HG03064 (cell line): ENCODE data around the gene HESX1.

Experiments used
- ATAC-seq: cut with Tn5 transposase; IDR thresholded peaks from one replicate; pipeline ENCODE4 v1.9.1; 2021; ENCODE audit warnings: low read depth; ENCODE audit not compliant: unreplicated experiment

Gene HESX1

DNA sequence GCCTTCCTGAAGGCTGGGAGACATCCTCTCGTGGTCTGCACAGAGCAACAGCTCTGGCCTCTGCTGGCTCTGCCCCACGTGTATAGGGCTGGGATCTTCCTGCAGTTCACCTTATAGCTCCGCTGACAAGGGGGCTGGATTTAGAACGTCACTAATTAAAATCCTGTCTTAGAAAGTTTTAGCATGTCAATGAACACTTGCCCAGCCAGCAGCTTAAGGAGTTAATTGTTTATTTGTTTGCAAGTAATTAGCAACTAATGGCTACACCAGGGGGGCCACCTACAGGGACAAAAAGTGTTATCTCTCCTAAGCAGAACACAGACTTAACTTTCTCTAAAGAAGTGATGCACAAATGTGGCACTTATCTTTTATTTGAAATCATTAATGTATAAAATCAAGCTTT lies at the start of gene HESX1:
Gene HESX1, minus strand, starts transcription at position 84 of the 403 bp plus-strand sequence. Its CDS starts 60 bp downstream, at position 24.
- ATAC-seq: no peak

GRCh38 chr3:57244946-57245345 lies 45.2 kb upstream of the HESX1 start:
- no peak for ATAC-seq

- ATAC-seq: no peak
Observed at GRCh38 chr3:57234613-57235575, 35.1 kb upstream of the HESX1 start.

DNA sequence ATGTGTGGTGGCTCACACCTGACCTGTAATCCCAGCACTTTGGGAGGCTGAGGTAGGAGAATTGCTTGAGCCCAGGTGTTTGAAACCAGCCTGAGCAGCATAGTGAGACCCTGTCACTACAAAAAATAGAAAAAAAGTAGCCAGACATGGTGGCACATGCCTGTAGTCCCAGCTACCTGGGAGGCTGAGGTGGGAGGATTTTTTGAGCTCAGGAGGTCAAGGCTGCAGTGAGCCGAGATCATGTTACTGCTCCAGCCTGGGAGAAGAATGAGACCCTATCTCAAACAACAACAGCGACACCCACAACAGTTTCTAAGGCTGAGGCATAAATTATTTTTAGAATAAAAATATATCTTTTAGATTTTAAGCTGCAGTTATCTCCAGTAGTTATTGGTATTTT lies 34.0 kb upstream of the HESX1 start:
- no peak for ATAC-seq

DNA sequence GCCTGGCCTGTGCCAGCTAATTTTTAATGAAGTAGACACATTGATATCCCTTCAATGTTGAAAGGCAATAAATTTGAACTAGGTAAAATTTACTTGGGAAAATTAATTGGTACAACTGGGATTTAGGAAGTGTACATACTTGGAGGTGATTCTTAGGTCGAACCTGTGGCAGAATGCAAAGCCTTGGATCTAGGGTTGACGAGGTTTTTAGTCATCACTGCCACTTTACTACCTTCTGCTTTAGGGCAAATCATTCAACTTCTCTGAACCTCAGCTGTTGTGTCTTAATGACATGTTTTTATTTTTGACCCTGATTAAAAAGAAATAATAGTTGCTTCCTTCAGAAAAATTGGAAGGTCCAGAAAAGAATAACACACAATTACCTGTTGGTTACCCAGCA lies 30.2 kb upstream of the HESX1 start:
- ATAC-seq: no peak

DNA sequence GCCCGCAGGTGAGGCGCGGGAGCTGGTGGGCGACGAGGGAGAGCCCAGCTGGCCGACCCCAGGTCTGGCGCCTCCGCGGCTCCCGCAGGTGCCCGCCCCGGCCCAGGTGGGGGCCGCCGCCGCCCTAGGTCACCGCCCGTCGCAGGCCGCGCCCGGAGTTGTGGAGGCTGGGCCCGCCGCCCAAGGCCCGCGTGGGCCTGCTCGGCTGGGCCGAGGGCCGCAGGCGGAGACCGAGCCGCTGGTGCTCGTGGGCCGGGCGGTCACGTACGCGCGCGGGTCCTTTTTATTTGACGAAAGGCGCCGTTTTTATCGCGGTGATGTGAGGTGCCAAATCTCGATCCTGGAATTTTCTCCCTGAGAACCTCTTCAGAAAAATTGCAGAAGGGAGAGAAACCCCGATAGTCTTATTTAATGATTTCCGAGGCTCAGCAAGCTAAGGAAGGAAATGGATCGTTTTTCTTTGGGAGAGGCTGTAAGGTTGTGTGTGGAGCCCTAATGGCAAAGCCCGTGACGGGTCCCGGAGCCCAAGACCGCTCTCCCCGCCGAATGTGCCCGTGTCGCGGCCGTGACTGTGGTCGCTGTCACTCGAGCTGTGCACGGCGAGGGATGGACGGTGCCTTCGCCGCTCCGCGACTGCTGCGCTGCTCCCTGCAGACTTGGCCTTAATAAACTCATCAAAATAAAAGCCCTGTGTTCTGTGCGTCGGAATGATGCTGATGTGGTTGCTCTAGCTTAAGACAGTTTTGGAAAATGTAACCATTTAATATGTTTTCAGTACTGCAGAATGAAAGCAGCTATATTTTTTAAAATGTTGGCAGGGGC lies 28.4 kb upstream of the HESX1 start:
- peak; percentile 44 for ATAC-seq

DNA sequence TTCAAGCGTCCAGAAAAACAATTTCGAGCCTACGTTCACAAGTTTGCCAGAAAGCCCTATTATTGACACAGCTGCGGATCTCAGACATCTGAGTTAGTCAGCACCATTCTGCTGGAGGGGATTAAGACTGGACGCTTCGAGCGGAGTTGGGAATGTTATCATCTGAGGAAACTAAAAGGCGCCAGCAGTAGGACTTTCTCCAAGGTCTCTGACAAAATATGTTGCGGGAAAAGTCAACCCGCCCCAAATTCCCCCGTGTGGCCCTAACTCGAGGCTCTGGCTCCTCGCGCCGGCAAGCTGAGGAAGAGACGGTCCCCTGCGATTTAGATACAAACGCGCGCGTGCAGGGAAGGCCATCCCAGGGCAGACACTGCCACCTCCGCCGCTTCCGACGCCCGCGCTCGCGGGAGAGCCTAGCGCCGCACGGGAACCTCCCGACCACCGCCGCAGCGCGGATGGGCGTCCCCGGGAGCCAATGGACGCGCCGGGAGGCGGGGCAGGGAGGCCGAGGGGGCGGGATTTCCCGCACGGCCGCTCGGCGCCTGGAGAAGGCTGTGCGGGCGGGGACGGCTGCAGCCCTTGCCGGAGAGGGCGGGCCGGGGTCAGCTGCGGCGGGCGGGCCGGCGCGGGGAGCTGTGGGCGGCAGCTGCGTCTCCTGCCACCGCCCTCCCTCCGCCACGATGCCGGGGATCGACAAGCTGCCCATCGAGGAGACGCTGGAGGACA lies 27.6 kb upstream of the HESX1 start, which contains the start of gene APPL1:
Gene APPL1, plus strand, starts transcription at position 526 of the 726 bp plus-strand sequence. Its CDS starts 155 bp downstream, at position 681.
- peak; percentile 84 for ATAC-seq

DNA sequence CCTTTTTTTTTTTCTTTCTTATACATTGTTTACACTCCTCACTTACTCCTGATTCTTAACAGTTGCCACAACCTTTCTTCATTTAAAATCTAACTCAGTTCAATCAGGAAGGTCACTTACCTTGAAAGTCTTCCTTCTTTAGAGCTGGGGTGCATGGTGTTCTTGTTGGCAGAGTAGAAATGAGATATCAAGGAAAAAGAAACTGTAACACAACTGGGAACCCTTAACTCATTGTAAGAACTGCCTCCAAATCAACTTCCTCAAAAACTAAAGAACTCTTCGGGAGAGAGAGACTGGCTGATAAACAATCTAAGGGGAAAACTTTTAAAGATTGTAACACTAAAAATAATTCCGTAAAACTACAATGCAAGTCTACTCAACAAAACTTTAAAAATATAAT lies 26.4 kb upstream of the HESX1 start:
- ATAC-seq: no peak

- ATAC-seq: no peak
Observed at GRCh38 chr3:57224856-57225255, 25.1 kb upstream of the HESX1 start.

GRCh38 chr3:57221883-57222282 lies 22.1 kb upstream of the HESX1 start:
- ATAC-seq: no peak

- no peak for ATAC-seq
Observed at GRCh38 chr3:57206423-57206822, 6.6 kb upstream of the HESX1 start.

DNA sequence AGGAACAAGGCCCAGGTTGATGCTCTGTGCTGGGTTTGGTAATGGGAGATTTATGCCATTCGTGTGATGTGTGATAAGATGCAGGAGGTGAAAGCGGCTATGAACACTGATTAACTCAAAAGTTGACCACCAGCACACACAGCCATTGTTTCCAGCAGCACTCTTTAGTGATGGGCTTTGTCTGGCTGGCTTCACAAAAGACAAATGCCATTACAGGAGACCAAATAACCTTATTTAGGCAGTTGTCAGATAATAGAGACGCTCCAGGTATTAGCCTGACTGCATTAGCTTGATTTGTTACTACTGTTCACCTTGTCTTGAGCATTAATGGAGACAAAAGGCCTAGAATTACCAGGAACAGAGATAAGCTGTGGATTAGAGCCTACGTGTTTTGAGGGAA lies 5.1 kb downstream of the HESX1 start:
- ATAC-seq: no peak

DNA sequence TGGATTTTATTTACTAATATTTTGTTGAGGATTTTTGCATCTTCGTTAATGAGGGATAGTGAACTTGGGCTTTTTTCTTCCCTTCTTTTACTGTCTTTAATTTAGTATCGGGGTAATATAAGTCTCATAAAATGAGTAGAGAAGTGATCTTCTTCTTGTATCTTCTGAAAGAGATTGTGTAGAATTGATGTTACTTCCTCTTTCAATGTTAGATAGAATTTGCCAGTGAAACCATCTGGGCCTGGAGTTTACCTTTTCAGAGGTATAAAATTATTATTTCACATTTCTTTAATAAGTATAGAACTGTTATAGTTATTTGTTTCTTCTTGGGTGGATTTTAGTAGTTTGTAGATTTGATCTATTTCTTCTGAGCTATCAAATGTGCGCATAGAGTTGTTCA lies 7.8 kb downstream of the HESX1 start:
- ATAC-seq: no peak

DNA sequence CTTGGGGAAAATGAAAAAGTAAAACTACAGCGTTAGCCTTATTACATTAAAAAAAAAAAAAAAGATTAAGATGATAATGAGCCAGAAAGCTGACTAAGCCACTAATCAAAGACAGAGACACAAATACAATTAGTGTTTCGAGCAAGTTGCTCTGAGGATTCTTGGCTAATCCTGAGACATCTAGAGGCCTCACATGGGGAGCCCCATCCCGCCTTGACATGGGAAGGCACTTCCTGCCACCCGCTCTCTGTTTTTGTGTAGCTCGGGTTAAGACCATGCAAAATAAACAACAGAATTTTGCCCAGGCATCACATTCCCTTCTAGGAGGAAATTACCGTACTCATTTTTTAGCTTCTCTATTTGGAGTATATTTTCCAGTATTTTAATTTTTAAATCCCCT lies 15.3 kb downstream of the HESX1 start:
- no peak for ATAC-seq

DNA sequence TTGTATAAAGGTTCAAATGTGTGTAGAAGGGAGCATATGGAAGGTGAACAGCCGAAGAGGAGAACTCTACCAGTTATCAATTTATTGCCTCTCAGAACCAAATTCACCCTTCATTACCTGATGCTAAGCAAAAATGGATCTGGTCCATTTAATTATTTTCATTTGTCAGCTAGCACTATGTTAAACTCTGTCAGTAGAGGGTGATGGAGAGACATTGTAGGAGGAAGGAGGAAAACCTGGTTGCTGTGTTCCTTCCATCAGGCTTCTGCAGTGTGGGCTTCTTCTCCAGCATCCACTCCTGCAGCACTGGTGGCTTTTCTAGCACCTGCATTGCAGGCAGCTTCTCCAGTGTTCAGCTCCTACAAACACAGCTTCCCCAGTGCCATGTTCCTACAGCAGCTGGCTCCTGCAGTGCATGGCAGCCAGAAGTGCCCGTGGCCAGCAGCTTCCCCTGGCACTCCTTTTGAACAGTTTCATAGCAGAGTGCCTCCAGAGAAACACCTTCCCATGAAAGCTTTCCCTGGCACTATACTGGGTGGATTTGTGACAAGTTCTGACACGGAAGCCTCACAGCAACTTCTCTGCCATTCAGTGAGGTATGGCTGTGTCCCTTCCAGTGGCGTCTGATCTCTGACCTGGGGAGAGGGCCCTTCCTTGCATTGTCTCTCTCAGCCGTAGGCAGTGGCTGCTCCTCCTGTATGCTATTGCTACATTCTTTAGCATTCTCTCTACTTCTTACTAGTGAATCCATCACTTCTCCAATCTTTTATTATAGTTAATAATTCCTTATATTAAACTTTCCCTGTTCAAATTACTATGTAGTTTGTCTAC lies 20.0 kb downstream of the HESX1 start:
- ATAC-seq: no peak

GRCh38 chr3:57176045-57176444 lies 23.7 kb downstream of the HESX1 start:
- ATAC-seq: no peak

- ATAC-seq: no peak
Observed at GRCh38 chr3:57173687-57174086, 26.1 kb downstream of the HESX1 start.

- ATAC-seq: no peak
Observed at GRCh38 chr3:57170946-57171345, 28.8 kb downstream of the HESX1 start.

- no peak for ATAC-seq
Observed at GRCh38 chr3:57169872-57170623, 29.7 kb downstream of the HESX1 start.
